Stomach (tissue), 4 donors: ENCODE data around the gene LDB1.

Experiments
- POLR2A ChIP-seq, 4 donors: fragments of 450-650 bp; IDR thresholded peaks; one replicate each; pipeline ENCODE4 v1.6.1; 2016; ENCODE audit warnings: antibody characterized with exemption in 4 of 4, control low read depth in 2 of 4, mild to moderate bottlenecking in 1 of 4, moderate library complexity in 1 of 4
- TF ChIP-seq, protein P1 (sequence below), 7 experiments: fragments of 450-650 bp in 4 of 7; fragments of 200-600 bp in 3 of 7; sonication (generic) in 3 of 7; IDR thresholded peaks; one replicate each; pipeline ENCODE4 v1.5.1; 2016 to 2019; ENCODE audit warnings: antibody characterized with exemption in 7 of 7, control low read depth in 2 of 7, mild to moderate bottlenecking in 1 of 7

DNA sequence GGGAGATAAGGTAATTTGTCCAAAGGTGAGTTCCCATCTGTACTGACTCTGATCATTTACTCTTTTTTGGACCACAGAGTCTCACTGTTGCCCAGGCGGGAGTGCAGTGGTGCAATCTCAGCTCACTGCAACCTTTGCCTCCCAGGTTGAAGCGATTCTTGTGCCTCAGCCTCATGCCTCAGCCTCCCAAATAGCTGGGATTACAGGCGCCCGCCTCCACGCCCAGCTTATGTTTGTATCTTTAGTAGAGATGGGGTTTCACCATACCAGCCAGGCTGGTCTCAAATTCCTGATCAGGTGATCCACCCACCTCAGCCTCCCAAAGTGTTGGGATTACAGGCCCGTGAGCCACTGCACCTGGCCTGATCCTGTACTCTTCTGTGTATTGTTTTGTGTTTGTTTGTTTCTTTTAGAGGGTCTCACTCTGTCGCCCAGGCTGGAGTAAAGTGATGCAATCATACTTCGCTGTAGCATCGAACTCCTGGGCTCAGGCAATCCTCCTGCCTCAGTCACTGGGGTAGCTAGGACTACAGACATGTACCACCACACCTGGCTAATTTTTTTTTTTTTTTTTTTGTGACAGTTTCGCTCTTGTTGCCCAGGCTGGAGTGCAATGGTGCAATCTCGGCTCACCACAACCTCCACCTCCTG lies 34.4 kb upstream of the LDB1 start:
- TF ChIP-seq, protein P1, sequence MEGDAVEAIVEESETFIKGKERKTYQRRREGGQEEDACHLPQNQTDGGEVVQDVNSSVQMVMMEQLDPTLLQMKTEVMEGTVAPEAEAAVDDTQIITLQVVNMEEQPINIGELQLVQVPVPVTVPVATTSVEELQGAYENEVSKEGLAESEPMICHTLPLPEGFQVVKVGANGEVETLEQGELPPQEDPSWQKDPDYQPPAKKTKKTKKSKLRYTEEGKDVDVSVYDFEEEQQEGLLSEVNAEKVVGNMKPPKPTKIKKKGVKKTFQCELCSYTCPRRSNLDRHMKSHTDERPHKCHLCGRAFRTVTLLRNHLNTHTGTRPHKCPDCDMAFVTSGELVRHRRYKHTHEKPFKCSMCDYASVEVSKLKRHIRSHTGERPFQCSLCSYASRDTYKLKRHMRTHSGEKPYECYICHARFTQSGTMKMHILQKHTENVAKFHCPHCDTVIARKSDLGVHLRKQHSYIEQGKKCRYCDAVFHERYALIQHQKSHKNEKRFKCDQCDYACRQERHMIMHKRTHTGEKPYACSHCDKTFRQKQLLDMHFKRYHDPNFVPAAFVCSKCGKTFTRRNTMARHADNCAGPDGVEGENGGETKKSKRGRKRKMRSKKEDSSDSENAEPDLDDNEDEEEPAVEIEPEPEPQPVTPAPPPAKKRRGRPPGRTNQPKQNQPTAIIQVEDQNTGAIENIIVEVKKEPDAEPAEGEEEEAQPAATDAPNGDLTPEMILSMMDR (IDR thresholded peaks at IDR 0.05): no peak
- no peak for TF ChIP-seq POLR2A (IDR thresholded peaks at IDR 0.05)
